Measurements from ENCODE around the gene MAPKAPK5. TPM values are rescaled to one million over a fixed set of nuclear protein-coding genes. Genes with fewer than 3 reads are reported as not detected.

MAPKAPK5 gene
- total and polyA plus RNA-seq, 9 of the 15 experiments (the other 6 are each of a cell fraction or from before 2014, with no cell fraction given) = 11.6 to 72.1 (median 60.4) TPM

- CTCF ChIA-PET (ENCODE audit: low intra/inter-chr PET ratio) = no interaction called here
- Histone ChIP-seq H3K9ac (ENCODE audit: insufficient read depth in 1 of 2, low read depth in 2 of 2, low read length in 2 of 2) (no peak overlapping the region), H3K4me1 (replicated peaks in 1 of 2; ENCODE audit: control insufficient read depth in 2 of 2, insufficient read depth in 2 of 2, low read length in 2 of 2) (no peaks in the 10 kb centered on the region), H3K36me3 (ENCODE audit: control insufficient read depth, insufficient read depth, low read length) (peaks cover 94% of the 10 kb centered on the region), H3K4me2 (ENCODE audit: insufficient read depth, low read length) (no peak overlapping the region), H3K27me3 (ENCODE audit: control insufficient read depth in 2 of 2, insufficient read depth in 2 of 2, low read length in 2 of 2) (no peaks in the 10 kb centered on the region), H4K20me1 (replicated peaks; ENCODE audit: control insufficient read depth, insufficient read depth, low read length) (no peaks in the 10 kb centered on the region), H2AFZ (ENCODE audit: low read depth, low read length) (no peak overlapping the region), H3K9me1 (ENCODE audit: control insufficient read depth, insufficient read depth, low read length) (peaks cover 2% of the 10 kb centered on the region), H3K27ac (ENCODE audit: extremely low read depth, low read depth, low read length) (no peak overlapping the region), H3K9me3 (replicated peaks; ENCODE audit: control insufficient read depth, insufficient read depth, low read depth, low read length) (no peaks in the 10 kb centered on the region), H3K4me3 (no peak overlapping the region), H3K79me2 (ENCODE audit: control insufficient read depth, insufficient read depth, low read length) (no peaks in the 10 kb centered on the region)
- WGBS (ENCODE audit: insufficient coverage, low coverage, missing lambda C conversion rate) = 83% methylated on average over 7 of the region's 7 CpGs
- FAIRE-seq (no peak), DNase-seq (ENCODE audit: extremely low read depth in 1 of 4, low spot score in 3 of 4) (no peak), ATAC-seq (no peak)
- no peak for TF ChIP-seq ZNF398 (CRISPR knock-in tag; IDR thresholded peaks at IDR 0.05)
- no peak for TF ChIP-seq BCL6 (CRISPR knock-in tag; IDR thresholded peaks at IDR 0.05)
- no peak for TF ChIP-seq ZNF140 (CRISPR knock-in tag; IDR thresholded peaks at IDR 0.05)
- no peak for TF ChIP-seq RBM15 (IDR thresholded peaks at IDR 0.05; ENCODE audit: insufficient read depth, low read length)
- TF ChIP-seq ILF3 (IDR thresholded peaks at IDR 0.05; ENCODE audit: borderline replicate concordance) = no peak
- no peak for TF ChIP-seq NR2C2 (CRISPR knock-in tag; IDR thresholded peaks at IDR 0.05)
- TF ChIP-seq NR2C2 (tag; IDR thresholded peaks at IDR 0.05) = no peak
- intact Hi-C loops (cut with micrococcal nuclease) (no loop called here), in situ Hi-C loops (cut with MboI) (no loop called here)
- POLR2A ChIA-PET = interaction anchor here (0.7 kb wide), 1 partner anchor 10 kb away, joined by 3 read pairs; no protein-coding TSS in a partner anchor
- no TSS peak for BruUV-seq (replicated peaks)
These were observed 44.9 kb downstream of the MAPKAPK5 start for GRCh38 chr12:111886662-111887545.
